Ishikawa (cell line): ENCODE measurements around the gene DGKI.

Source experiments
- EP300 ChIP-seq: IDR thresholded peaks from 2 replicates; pipeline ENCODE4 v1.6.1; 2012; ENCODE audit warnings: borderline replicate concordance
- MAX ChIP-seq: IDR thresholded peaks from 2 replicates; pipeline ENCODE4 v1.6.1; 2012
- TEAD4 ChIP-seq: IDR thresholded peaks from 2 replicates; pipeline ENCODE4 v1.6.1; 2012
- YY1 ChIP-seq: IDR thresholded peaks from 2 replicates; pipeline ENCODE4 v1.6.1; 2012; ENCODE audit warnings: low read depth

GRCh38 chr7:137862964-137863363, 16.2 kb upstream of the DGKI start:
- TF ChIP-seq YY1: no peak
- no peak for TF ChIP-seq TEAD4
- TF ChIP-seq MAX: no peak
- TF ChIP-seq EP300: no peak
